GM12875 (cell line): ENCODE measurements around the gene LOXL1.

ENCODE experiments used
- H3K4me3 ChIP-seq: one replicate; pipeline ENCODE4 v1.5.1; 2011; ENCODE audit warnings: low read depth, low read length, control low read depth
- CTCF ChIP-seq: IDR thresholded peaks from 2 replicates; pipeline ENCODE4 v1.5.1; 2011; ENCODE audit warnings: low read depth, mild to moderate bottlenecking, control low read depth, inconsistent platforms, low read length, moderate library complexity, borderline replicate concordance; ENCODE audit not compliant: insufficient read depth

LOXL1 gene

DNA sequence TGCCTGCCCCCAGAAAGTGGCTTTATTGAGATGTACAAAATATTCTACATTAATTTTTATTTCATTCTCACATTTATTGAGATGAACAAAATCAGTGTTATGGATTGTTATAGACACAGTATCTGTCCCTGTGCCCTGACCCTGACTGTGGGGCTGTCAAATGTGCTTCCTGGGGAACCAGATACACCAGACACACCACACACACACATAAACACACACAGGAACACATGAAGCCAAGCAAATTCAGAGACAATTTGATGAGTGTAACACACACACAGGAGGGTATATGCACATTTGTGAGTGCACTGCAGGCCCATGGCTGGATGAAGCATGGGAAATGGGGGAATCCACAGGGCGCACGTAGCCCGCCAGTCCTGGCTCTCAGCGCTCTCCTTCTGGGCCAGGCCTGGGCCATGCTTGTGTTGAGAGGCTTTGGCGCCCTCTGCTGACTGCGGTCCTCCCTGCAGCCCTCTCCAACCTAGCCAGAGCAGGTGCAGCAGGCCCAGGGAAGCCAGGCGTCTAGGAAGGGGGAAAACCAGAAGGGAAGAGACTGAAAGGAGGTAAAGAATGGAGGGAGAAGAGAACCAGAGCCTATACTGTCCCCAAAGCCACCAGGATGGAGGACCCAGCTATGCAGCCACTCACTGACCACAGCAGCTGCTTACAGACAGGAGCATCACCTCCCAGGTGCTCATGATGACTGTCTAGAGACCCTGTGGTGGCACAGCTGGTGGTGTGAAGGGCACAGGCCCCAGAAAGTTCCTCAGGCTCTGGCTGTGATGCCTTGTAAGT lies 18.0 kb upstream of the LOXL1 start:
- H3K4me3 ChIP-seq, result no peak overlapping the region
- peak; percentile 95 for TF ChIP-seq CTCF

DNA sequence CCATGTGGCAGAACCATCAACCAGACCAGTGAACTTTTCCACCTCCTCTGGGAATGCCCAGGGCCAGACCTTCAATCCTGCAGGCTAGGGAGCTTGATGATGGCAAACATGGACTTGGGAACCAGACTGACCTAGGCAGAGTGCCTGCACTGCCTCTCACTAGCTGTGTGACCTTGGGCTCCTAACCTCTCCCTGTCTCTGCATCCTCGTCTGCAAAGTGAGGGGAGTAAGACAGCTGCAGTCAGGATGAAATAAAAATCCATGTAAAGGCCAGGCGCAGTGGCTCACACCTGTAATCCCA lies 17.5 kb upstream of the LOXL1 start:
- TF ChIP-seq CTCF, result no peak
- no peak overlapping the region for H3K4me3 ChIP-seq

DNA sequence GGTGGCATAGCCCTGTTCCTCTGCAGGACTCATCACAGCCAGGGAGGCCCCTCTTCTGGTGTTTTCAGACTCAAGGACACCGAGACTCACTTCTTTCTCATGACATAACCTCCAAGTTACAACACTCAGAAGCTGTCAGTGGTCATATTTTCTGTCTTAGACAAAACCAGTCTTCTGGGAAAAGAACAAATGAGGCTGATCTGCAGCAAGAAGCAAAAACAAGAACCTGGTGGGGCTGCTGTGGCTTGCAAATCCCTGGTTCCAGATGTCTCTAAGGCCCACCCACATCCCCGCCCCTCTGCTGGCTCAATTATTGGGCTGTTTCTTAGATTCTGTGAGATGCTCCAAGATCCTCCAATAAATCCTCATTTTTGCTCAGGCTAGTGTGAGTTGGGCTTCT lies 16.6 kb upstream of the LOXL1 start:
- no peak overlapping the region for H3K4me3 ChIP-seq
- no peak for TF ChIP-seq CTCF

DNA sequence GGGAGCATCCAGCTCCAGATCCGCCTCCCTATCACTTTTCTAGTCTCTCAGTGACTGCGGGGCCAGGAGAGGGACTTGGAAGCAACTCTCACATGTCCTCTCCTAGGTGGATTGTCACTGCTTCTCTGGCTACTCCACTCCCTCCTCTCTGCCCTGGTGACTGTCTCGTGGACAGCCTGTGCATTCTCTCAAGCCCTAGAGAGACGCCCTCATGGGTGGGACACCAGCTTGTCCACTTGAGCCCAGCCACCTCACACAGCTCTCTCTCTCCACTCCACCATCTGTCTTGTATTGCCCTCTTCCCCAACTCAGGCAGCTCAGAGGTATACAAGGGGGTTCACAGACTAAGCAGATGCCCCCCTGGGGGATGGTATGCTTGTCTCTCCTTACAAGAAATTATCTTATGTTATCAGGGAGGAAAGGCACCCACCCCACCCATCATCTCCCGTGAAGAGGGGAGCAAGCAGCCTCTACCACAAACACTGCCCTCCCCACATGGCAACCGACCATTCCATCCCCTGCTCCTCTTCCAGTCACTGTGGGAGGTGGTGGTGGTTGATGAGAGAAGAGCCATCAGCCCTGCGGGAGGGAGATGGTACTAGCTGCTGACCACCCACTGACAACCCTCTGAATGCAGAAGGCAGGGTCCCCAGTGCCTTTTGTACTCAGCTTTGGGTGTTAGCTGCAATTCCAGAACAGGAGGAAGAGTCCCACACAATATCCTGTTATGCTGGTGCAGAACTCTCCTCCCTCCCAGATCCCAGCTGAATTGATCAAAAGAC lies 15.5 kb upstream of the LOXL1 start:
- no peak for TF ChIP-seq CTCF

DNA sequence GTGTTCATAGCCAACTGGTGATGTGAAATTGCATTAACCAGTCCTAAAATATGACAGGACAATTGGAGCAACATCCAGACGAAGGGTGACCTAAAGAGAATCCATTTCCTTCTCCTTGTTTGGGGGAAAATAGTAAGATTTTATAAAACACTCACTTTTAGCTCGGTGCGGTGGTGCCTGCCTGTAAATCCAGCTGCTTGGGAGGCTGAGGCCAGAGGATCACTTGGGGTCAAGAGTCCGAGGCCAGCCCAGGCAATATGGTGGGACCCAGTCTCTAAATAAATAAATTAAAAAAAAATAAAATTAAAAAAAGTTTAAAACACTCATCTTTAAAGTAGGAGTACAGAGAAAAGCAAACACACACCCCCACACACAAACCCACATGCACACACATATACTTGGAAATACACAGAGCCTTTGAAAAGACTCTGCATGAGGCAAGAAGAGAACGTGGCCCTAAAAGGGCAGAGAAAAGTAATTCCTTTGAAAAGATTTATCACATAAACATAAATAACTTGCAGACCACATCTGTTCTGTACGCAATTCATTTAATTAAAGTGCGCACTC lies 14.1 kb upstream of the LOXL1 start:
- H3K4me3 ChIP-seq, result no peak overlapping the region
- TF ChIP-seq CTCF, result no peak

More for the DNA sequence above, 15.5 kb upstream of the LOXL1 start:
- H3K4me3 ChIP-seq, result no peak overlapping the region

- no peak for TF ChIP-seq CTCF
- H3K4me3 ChIP-seq, result no peak overlapping the region
Measured at GRCh38 chr15:73914145-73914544, 12.1 kb upstream of the LOXL1 start.
